K562 (cell line): Measurements from ENCODE around the gene GDF9. TPM values are rescaled to one million over a fixed set of nuclear protein-coding genes. Genes with fewer than 3 reads are reported as not detected.

Source experiments
- CBX1 ChIP-seq: sonication (generic); IDR thresholded peaks from 2 replicates; pipeline ENCODE4 v1.6.1; 2016; ENCODE audit warnings: antibody characterized with exemption, low read depth, mild to moderate bottlenecking
- ETS2 ChIP-seq: IDR thresholded peaks from 2 replicates; pipeline ENCODE4 v1.6.1; 2016; ENCODE audit warnings: borderline replicate concordance, missing genetic modification characterization, mild to moderate bottlenecking, moderate library complexity, missing compliant biosample characterization; ENCODE audit not compliant: poor library complexity, severe bottlenecking
- HDAC1 ChIP-seq, 2 experiments: fragments of 450-650 bp; IDR thresholded peaks; 2 replicates each; pipeline ENCODE4 v1.6.1; 2016 to 2017; ENCODE audit warnings: inconsistent platforms in 1 of 2, mild to moderate bottlenecking in 1 of 2, moderate library complexity in 1 of 2
- JUND ChIP-seq, 2 experiments: IDR thresholded peaks; 2 replicates in 1 of 2; 3 replicates in 1 of 2; pipeline ENCODE4 v1.6.1; 2011; ENCODE audit warnings: borderline replicate concordance in 2 of 2, low read depth in 2 of 2, low read length in 2 of 2, improper control_type of control experiment in 1 of 2, missing biosample characterization in 1 of 2, missing genetic modification characterization in 1 of 2, missing genetic modification reagents in 1 of 2
- SMAD2 ChIP-seq: fragments of 150-350 bp; IDR thresholded peaks from 2 replicates; pipeline ENCODE4 v1.6.1; 2014; ENCODE audit warnings: low read depth, mild to moderate bottlenecking, low read length
- SNRNP70 ChIP-seq: fragments of 200-400 bp; formaldehyde crosslinking; optimal IDR thresholded peaks from 2 replicates; pipeline ENCODE3; 2017; ENCODE audit warnings: low read depth, low read length
- SREBF1 ChIP-seq: fragments of 150-350 bp; IDR thresholded peaks from 2 replicates; pipeline ENCODE4 v1.6.1; 2014; ENCODE audit warnings: antibody characterized with exemption, low read depth, low read length, borderline replicate concordance
- TAF9B ChIP-seq: fragments of 450-650 bp; IDR thresholded peaks from 2 replicates; pipeline ENCODE4 v1.6.1; 2018; ENCODE audit warnings: mild to moderate bottlenecking; ENCODE audit not compliant: partially characterized antibody
- ZNF445 ChIP-seq: fragments of 250-450 bp; sonication (Bioruptor Pico); IDR thresholded peaks from 2 replicates; pipeline ENCODE4 v1.4.0; 2020; ENCODE audit warnings: low read depth, mild to moderate bottlenecking, moderate library complexity
- ZNF699 ChIP-seq: fragments of 250-450 bp; sonication (Bioruptor Pico); IDR thresholded peaks from 2 replicates; pipeline ENCODE4 v1.8.0; 2021; ENCODE audit warnings: mild to moderate bottlenecking, moderate library complexity; ENCODE audit not compliant: insufficient replicate concordance
- ZSCAN32 ChIP-seq: fragments of 450-650 bp; formaldehyde crosslinking; IDR thresholded peaks from 2 replicates; pipeline ENCODE4 v1.4.0; 2020; ENCODE audit warnings: mild to moderate bottlenecking, moderate library complexity
- polyA plus RNA-seq, 8 experiments: library from polyadenylated mRNA; depleted of rRNA in 4 of 8; stranded (reverse) in 5 of 8; unstranded in 3 of 8; fragments of >200 nt; fragmentation: Nextera tagmentation in 2 of 8; fragmentation: Illumina TruSeq in 1 of 8; extraction: Ambion mirVana in 2 of 8; extraction: Trizol in 1 of 8; gene quantifications; 2 replicates each; pipeline versions ENCODE4 v1.2.1 to v1.2.3, GENCODE V29; 2011 to 2014; ENCODE audit warnings: inconsistent platforms in 1 of 8, missing spikeins in 1 of 8
- total RNA-seq, 7 experiments: library from RNA; depleted of rRNA in 6 of 7; stranded (reverse); fragments of >200 nt in 6 of 7; fragmentation: Illumina TruSeq in 2 of 7; extraction: Trizol in 2 of 7; gene quantifications; 2 replicates each; pipeline versions ENCODE4 v1.2.1 to v1.2.3, GENCODE V29; 2011 to 2021; ENCODE audit warnings: low replicate concordance in 1 of 7
- TF ChIP-seq, protein P1 (sequence below): fragments of 450-650 bp; IDR thresholded peaks from 2 replicates; pipeline ENCODE4 v1.6.1; 2016; ENCODE audit warnings: mild to moderate bottlenecking, moderate library complexity
- TF ChIP-seq, protein P2 (sequence below): sonication (generic); formaldehyde crosslinking; IDR thresholded peaks from 2 replicates; pipeline ENCODE4 v1.8.0; 2022; ENCODE audit warnings: mild to moderate bottlenecking, low read depth, missing genetic modification reagents
- TF ChIP-seq, protein P3 (sequence below): fragments of 250-450 bp; sonication (Bioruptor Pico); IDR thresholded peaks from 2 replicates; pipeline ENCODE4 v1.5.0; 2020; ENCODE audit warnings: mild to moderate bottlenecking

The GDF9 gene
- total and polyA plus RNA-seq, 9 of the 15 experiments (the other 6 are each of a cell fraction or from before 2014, with no cell fraction given), result 0.10 to 0.70 (median 0.20) TPM; not detected in 1

DNA sequence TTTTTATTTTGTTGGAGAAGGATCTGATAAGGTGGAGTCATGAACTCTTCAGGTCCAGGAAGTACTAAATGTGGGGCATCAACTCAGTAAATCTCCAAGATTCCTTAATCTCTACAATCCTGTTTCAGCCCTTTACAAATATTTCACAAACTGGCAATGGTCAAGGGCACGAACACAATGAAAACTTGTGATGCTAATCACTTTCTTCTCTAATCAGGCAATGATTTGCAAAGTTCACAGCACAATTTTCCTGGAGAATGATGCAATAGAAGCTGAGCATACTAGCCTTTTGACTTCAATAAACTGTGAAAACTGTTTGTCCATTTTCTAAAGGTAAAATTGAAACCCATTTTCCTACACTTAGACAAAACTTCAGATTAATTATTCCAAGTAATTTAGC, 16.9 kb downstream of the GDF9 start (continued):
- no peak for TF ChIP-seq ZNF445 (CRISPR knock-in tag)
- TF ChIP-seq ZNF699 (CRISPR knock-in tag), result no peak
- TF ChIP-seq, protein P1, sequence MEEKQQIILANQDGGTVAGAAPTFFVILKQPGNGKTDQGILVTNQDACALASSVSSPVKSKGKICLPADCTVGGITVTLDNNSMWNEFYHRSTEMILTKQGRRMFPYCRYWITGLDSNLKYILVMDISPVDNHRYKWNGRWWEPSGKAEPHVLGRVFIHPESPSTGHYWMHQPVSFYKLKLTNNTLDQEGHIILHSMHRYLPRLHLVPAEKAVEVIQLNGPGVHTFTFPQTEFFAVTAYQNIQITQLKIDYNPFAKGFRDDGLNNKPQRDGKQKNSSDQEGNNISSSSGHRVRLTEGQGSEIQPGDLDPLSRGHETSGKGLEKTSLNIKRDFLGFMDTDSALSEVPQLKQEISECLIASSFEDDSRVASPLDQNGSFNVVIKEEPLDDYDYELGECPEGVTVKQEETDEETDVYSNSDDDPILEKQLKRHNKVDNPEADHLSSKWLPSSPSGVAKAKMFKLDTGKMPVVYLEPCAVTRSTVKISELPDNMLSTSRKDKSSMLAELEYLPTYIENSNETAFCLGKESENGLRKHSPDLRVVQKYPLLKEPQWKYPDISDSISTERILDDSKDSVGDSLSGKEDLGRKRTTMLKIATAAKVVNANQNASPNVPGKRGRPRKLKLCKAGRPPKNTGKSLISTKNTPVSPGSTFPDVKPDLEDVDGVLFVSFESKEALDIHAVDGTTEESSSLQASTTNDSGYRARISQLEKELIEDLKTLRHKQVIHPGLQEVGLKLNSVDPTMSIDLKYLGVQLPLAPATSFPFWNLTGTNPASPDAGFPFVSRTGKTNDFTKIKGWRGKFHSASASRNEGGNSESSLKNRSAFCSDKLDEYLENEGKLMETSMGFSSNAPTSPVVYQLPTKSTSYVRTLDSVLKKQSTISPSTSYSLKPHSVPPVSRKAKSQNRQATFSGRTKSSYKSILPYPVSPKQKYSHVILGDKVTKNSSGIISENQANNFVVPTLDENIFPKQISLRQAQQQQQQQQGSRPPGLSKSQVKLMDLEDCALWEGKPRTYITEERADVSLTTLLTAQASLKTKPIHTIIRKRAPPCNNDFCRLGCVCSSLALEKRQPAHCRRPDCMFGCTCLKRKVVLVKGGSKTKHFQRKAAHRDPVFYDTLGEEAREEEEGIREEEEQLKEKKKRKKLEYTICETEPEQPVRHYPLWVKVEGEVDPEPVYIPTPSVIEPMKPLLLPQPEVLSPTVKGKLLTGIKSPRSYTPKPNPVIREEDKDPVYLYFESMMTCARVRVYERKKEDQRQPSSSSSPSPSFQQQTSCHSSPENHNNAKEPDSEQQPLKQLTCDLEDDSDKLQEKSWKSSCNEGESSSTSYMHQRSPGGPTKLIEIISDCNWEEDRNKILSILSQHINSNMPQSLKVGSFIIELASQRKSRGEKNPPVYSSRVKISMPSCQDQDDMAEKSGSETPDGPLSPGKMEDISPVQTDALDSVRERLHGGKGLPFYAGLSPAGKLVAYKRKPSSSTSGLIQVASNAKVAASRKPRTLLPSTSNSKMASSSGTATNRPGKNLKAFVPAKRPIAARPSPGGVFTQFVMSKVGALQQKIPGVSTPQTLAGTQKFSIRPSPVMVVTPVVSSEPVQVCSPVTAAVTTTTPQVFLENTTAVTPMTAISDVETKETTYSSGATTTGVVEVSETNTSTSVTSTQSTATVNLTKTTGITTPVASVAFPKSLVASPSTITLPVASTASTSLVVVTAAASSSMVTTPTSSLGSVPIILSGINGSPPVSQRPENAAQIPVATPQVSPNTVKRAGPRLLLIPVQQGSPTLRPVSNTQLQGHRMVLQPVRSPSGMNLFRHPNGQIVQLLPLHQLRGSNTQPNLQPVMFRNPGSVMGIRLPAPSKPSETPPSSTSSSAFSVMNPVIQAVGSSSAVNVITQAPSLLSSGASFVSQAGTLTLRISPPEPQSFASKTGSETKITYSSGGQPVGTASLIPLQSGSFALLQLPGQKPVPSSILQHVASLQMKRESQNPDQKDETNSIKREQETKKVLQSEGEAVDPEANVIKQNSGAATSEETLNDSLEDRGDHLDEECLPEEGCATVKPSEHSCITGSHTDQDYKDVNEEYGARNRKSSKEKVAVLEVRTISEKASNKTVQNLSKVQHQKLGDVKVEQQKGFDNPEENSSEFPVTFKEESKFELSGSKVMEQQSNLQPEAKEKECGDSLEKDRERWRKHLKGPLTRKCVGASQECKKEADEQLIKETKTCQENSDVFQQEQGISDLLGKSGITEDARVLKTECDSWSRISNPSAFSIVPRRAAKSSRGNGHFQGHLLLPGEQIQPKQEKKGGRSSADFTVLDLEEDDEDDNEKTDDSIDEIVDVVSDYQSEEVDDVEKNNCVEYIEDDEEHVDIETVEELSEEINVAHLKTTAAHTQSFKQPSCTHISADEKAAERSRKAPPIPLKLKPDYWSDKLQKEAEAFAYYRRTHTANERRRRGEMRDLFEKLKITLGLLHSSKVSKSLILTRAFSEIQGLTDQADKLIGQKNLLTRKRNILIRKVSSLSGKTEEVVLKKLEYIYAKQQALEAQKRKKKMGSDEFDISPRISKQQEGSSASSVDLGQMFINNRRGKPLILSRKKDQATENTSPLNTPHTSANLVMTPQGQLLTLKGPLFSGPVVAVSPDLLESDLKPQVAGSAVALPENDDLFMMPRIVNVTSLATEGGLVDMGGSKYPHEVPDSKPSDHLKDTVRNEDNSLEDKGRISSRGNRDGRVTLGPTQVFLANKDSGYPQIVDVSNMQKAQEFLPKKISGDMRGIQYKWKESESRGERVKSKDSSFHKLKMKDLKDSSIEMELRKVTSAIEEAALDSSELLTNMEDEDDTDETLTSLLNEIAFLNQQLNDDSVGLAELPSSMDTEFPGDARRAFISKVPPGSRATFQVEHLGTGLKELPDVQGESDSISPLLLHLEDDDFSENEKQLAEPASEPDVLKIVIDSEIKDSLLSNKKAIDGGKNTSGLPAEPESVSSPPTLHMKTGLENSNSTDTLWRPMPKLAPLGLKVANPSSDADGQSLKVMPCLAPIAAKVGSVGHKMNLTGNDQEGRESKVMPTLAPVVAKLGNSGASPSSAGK, result no peak
- TF ChIP-seq SREBF1, result no peak
- TF ChIP-seq, protein P2, sequence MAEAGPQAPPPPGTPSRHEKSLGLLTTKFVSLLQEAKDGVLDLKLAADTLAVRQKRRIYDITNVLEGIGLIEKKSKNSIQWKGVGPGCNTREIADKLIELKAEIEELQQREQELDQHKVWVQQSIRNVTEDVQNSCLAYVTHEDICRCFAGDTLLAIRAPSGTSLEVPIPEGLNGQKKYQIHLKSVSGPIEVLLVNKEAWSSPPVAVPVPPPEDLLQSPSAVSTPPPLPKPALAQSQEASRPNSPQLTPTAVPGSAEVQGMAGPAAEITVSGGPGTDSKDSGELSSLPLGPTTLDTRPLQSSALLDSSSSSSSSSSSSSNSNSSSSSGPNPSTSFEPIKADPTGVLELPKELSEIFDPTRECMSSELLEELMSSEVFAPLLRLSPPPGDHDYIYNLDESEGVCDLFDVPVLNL (CRISPR knock-in tag), result no peak
- no peak for TF ChIP-seq HDAC1 (IDR thresholded peaks at IDR 0.05)
- TF ChIP-seq SMAD2, result no peak
- peak; percentile 37; the same call in 1 of the 2 replicates for TF ChIP-seq JUND (IDR thresholded peaks at IDR 0.05; ENCODE audit: borderline replicate concordance, low read depth, low read length)
- TF ChIP-seq JUND (tag; IDR thresholded peaks at IDR 0.05; ENCODE audit: borderline replicate concordance, low read depth, low read length), result peak; percentile 38; the same call in 1 of the 3 replicates
- peak; percentile 92 for TF ChIP-seq ZSCAN32 (CRISPR knock-in tag)
- no peak for TF ChIP-seq CBX1
- TF ChIP-seq, protein P3, sequence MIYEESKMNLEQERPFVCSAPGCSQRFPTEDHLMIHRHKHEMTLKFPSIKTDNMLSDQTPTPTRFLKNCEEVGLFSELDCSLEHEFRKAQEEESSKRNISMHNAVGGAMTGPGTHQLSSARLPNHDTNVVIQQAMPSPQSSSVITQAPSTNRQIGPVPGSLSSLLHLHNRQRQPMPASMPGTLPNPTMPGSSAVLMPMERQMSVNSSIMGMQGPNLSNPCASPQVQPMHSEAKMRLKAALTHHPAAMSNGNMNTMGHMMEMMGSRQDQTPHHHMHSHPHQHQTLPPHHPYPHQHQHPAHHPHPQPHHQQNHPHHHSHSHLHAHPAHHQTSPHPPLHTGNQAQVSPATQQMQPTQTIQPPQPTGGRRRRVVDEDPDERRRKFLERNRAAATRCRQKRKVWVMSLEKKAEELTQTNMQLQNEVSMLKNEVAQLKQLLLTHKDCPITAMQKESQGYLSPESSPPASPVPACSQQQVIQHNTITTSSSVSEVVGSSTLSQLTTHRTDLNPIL (CRISPR knock-in tag), result no peak
- no peak for TF ChIP-seq TAF9B
- no peak for TF ChIP-seq ETS2 (tag)
- TF ChIP-seq SNRNP70, result no peak
